GM12873 (cell line): Measurements from ENCODE around the gene ULK4.

Source experiments
- TF ChIP-seq, protein P1 (sequence below): IDR thresholded peaks from 2 replicates; pipeline ENCODE4 v1.5.1; 2012; ENCODE audit warnings: low read depth, mild to moderate bottlenecking, moderate library complexity, low read length, control low read depth; ENCODE audit not compliant: insufficient read depth; ENCODE audit errors: missing control alignments

Gene ULK4

GRCh38 chr3:41769106-41769505, 192.8 kb downstream of the ULK4 start:
- TF ChIP-seq, protein P1, sequence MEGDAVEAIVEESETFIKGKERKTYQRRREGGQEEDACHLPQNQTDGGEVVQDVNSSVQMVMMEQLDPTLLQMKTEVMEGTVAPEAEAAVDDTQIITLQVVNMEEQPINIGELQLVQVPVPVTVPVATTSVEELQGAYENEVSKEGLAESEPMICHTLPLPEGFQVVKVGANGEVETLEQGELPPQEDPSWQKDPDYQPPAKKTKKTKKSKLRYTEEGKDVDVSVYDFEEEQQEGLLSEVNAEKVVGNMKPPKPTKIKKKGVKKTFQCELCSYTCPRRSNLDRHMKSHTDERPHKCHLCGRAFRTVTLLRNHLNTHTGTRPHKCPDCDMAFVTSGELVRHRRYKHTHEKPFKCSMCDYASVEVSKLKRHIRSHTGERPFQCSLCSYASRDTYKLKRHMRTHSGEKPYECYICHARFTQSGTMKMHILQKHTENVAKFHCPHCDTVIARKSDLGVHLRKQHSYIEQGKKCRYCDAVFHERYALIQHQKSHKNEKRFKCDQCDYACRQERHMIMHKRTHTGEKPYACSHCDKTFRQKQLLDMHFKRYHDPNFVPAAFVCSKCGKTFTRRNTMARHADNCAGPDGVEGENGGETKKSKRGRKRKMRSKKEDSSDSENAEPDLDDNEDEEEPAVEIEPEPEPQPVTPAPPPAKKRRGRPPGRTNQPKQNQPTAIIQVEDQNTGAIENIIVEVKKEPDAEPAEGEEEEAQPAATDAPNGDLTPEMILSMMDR, result no peak

DNA sequence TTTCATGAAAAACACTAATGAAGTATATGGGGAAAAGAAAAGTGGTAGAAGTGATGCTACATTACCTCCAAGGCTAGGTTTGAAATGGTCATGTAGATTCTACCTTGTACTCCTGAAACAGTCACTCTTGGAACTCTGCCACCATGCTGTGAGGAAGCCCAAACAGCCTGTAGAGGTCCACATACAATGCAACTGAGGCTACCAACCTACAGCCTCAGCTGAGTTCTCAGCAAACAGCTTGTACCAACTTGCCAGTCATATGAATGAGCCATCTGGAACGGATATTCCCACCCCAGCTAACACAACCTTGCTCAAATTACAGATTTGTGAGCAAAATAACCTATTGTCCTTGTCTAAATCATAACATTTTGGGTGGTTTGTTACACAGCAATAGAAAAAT, 193.5 kb downstream of the ULK4 start:
- TF ChIP-seq, protein P1, result no peak

- TF ChIP-seq, protein P1, result no peak
Observed at GRCh38 chr3:41753651-41754050, 208.3 kb downstream of the ULK4 start.

- TF ChIP-seq, protein P1, result no peak
Observed at GRCh38 chr3:41751597-41751996, 210.3 kb downstream of the ULK4 start.

- TF ChIP-seq, protein P1, result no peak
Observed at GRCh38 chr3:41749988-41750387, 211.9 kb downstream of the ULK4 start.

DNA sequence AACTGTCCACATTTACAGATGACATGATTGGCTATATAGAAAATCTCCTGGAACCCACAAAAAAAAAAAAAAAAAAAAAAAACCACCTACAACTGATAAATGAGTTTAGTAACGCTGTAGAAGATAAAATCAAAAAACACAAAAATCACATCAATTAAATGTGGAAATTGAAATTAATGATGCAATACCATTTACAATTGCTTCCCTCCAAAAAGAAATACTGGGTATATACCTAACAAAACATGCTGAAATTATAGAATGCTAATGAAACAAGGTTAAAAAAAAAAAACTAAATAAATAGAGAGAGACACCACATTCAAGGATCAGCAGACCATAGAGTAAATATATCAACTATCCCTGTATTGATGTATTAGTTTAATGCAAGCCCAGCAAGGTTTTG, 215.7 kb downstream of the ULK4 start:
- TF ChIP-seq, protein P1, result no peak

- TF ChIP-seq, protein P1, result no peak
Observed at GRCh38 chr3:41742121-41742520, 219.8 kb downstream of the ULK4 start.
